Heart right ventricle (tissue), 16 donors: ENCODE data around the gene CACNB2. TPM values are rescaled to one million over a fixed set of nuclear protein-coding genes. Genes with fewer than 3 reads are reported as not detected.

Experiments
- ATAC-seq, 8 donors: fragments of 200-7000 bp; cut with Tn5 transposase; one replicate each; pipeline ENCODE4 v1.9.1; 2020; ENCODE audit warnings: mild to moderate bottlenecking in 8 of 8, moderate library complexity in 8 of 8, moderate number of reproducible peaks in 1 of 8
- DNase-seq, 2 donors: peaks; one replicate each; pipeline ENCODE4 v3.0.0-alpha.2; 2020
- H3K27ac ChIP-seq, 10 donors: fragments of 200-600 bp; sonication (generic) in 2 of 10; one replicate each; pipeline versions ENCODE4 v1.5.0 to v1.8.0; 2020 to 2022; ENCODE audit warnings: mild to moderate bottlenecking in 3 of 10
- H3K27me3 ChIP-seq, 7 donors: fragments of 200-600 bp; one replicate each; pipeline ENCODE4 v1.8.0; 2021 to 2022; ENCODE audit warnings: mild to moderate bottlenecking in 2 of 7
- H3K36me3 ChIP-seq, 9 donors: fragments of 200-600 bp; sonication (generic) in 1 of 9; one replicate each; pipeline versions ENCODE4 v1.5.0 to v1.8.0; 2020 to 2022; ENCODE audit warnings: mild to moderate bottlenecking in 2 of 9
- H3K4me1 ChIP-seq, 9 donors: fragments of 200-600 bp; sonication (generic) in 1 of 9; one replicate each; pipeline versions ENCODE4 v1.5.0 to v1.8.0; 2020 to 2022; ENCODE audit warnings: mild to moderate bottlenecking in 4 of 9
- H3K4me3 ChIP-seq, 10 donors: fragments of 200-600 bp; sonication (generic) in 2 of 10; one replicate each; pipeline versions ENCODE4 v1.5.0 to v1.8.0; 2020 to 2022; ENCODE audit warnings: mild to moderate bottlenecking in 7 of 10, moderate library complexity in 2 of 10
- H3K9me3 ChIP-seq, 11 donors: fragments of 200-600 bp in 10 of 11; sonication (generic) in 2 of 11; one replicate each; pipeline versions ENCODE4 v1.5.0 to v1.8.0; 2013 to 2022; ENCODE audit warnings: mild to moderate bottlenecking in 2 of 11, control low read depth in 1 of 11, moderate library complexity in 1 of 11
- CTCF ChIP-seq, 9 donors: fragments of 200-600 bp; sonication (generic) in 2 of 9; IDR thresholded peaks; one replicate each; pipeline versions ENCODE4 v1.5.0 to v1.8.0; 2021 to 2022; ENCODE audit warnings: antibody characterized with exemption in 9 of 9, mild to moderate bottlenecking in 5 of 9, moderate library complexity in 1 of 9
- WGBS, 2 donors: extraction: QIAGEN DNeasy Blood & Tissue Kit; methylation state at CpG; one replicate each; pipeline ENCODE4 v1.1.7; 2013; ENCODE audit warnings: inconsistent platforms in 1 of 2; 5-methylcytosine and 5-hydroxymethylcytosine counted together
- intact Hi-C, 10 donors: fragments of 100-400 bp; cut with DNase I; formaldehyde crosslinking; loops; one replicate each; pipeline versions ENCODE4 v1.11.1 to v1.14.2; 2022
- long read RNA-seq, 3 donors: library from polyadenylated mRNA; unstranded; transcript quantifications; one replicate each; pipeline ENCODE4 v2.0.0, GENCODE V29; 2020 to 2021
- polyA plus RNA-seq, 2 donors: library from polyadenylated mRNA; stranded (reverse); fragments of 200-250 nt; gene quantifications; one replicate each; pipeline ENCODE4 v1.2.3, GENCODE V29; 2013
- total RNA-seq, 10 donors: library from RNA; stranded (reverse); fragmentation: NEBNext Ultra II Directional in 3 of 10; extraction: Animal tissue kit (Norgen Biotek cat#: 25700) in 3 of 10; gene quantifications; one replicate each; pipeline versions ENCODE4 v1.2.1 to v1.2.4, GENCODE V29; 2021 to 2023
- donor health status: Arrhythmogenic right ventricular cardiomyopathy.
- donor health status: ischemic (EF 13 %, LVEDD 7.1; RV severe dilation, severe dysfunction).
- donor health status: healthy with polysubstance abuse.
- donor health status: DM: no; HTN: yes; CAD: no.
- donor health status: DM: no; HTN: no; CAD: no.
- donor health status: ischemic (EF 25% LVEDD 6.9; RV normal size, moderate dysfunction).
- donor health status: ischemic (EF 25% LVEDD 5.7; RV mildly dilated, moderate dysfunction).
- donor health status: healthy.
- donor health status: DM: yes; HTN: yes; CAD: no.
- donor health status: Ischemic cardiomyopathy.
- donor health status: ischemic (EF 35%, LVEDD 5.7; RV mildly dilated, moderate dysfunction).
- donor health status: nonischemic (EF 11% LVEDD 7.7; RV severe dilation, severe dysfunction).
- donor health status: DM: yes; HTN: yes; CAD: no.
- donor health status: PGD.
- donor health status: ischemic (EF 29% LVEDD 5.4; RV normal size, mild dysfunction).
- donor health status: nonischemic (EF 23%, LVEDD 6.1; RV moderate dilation, normal function).

The CACNB2 gene
- total RNA-seq (10 to 100 TPM; 22.3 to 71.1 (median 38.8) TPM), polyA plus RNA-seq (10 to 100 TPM in 1 of 2 donors, 1 to 10 TPM in 1; 8.9 to 16.8 TPM)
- long read RNA-seq, donor 1, transcript CACNB2-207 (13 exons, 3,448 nt), result major isoform, 11 of 64 reads
- long read RNA-seq, donor 1, partial matches to known transcripts, result 32 of 64 reads
- long read RNA-seq, donor 1, other reads (novel, unspliced or antisense), result 18 of 64 reads
- long read RNA-seq, donor 2, transcript CACNB2-211 (2 exons, 497 nt), result major isoform, 6 of 41 reads
- long read RNA-seq, donor 2, transcript CACNB2-207 (13 exons, 3,448 nt), result minor isoform, 5 of 41 reads
- long read RNA-seq, donor 2, partial matches to known transcripts, result 16 of 41 reads
- long read RNA-seq, donor 2, other reads (novel, unspliced or antisense), result 13 of 41 reads
- long read RNA-seq, donor 3, transcript CACNB2-207 (13 exons, 3,448 nt), result major isoform, 24 of 112 reads
- long read RNA-seq, donor 3, partial matches to known transcripts, result 42 of 112 reads
- long read RNA-seq, donor 3, other reads (novel, unspliced or antisense), result 46 of 112 reads

GRCh38 chr10:18140149-18140956 is at the start of gene CACNB2:
CACNB2 (plus strand) TSS chr10:18140424.
- no peaks in the 10 kb centered on the region for H3K9me3 ChIP-seq
- peak within 1 kb of the TSS; percentile 51 to 86 (median 82) for H3K27ac ChIP-seq
- intact Hi-C loops, result loop anchor here in 5 of 10 donors (5.0 to 10.0 kb wide), 6 partner anchors 42 to 228 kb away; no protein-coding TSS in a partner anchor
- DNase-seq (peak; percentile 68 to 74), ATAC-seq (peak; percentile 70 to 87 (median 78))
- TF ChIP-seq CTCF (IDR thresholded peaks at IDR 0.05), result peak in 4 of 9 donors; percentile 6 to 27 (median 16)
- 0 to 1% methylated on average over 65 to 98 of the region's 100 CpGs for WGBS, 2 donors
- H3K4me1 ChIP-seq, result peaks cover 0 to 27% (median 11%) of the 10 kb centered on the region in 9 donors
- peaks cover 0 to 44% (median 20%) of the 10 kb centered on the region in 7 donors for H3K27me3 ChIP-seq
- H3K36me3 ChIP-seq, result no peaks in the 10 kb centered on the region
- H3K4me3 ChIP-seq, result peak within 1 kb of the TSS; percentile 22 to 76 (median 61)

GRCh38 chr10:18094332-18094731 is 45.9 kb upstream of the CACNB2 start:
- Histone ChIP-seq H3K27ac (no peak overlapping the region), H3K27me3 (no peaks in the 10 kb centered on the region), H3K9me3 (no peaks in the 10 kb centered on the region), H3K4me1 (peaks cover 0 to 4% (median 0%) of the 10 kb centered on the region in 9 donors), H3K36me3 (no peaks in the 10 kb centered on the region), H3K4me3 (no peak overlapping the region)
- no peak for DNase-seq
- TF ChIP-seq CTCF (IDR thresholded peaks at IDR 0.05), result no peak
- intact Hi-C loops, result loop anchor here in 1 of 10 donors (10.0 kb wide), 1 partner anchor 160 kb away; no protein-coding TSS in a partner anchor
- 83 to 92% methylated on average over 4 of the region's 4 CpGs for WGBS, 2 donors
- no peak for ATAC-seq

GRCh38 chr10:18094793-18095192 is 45.4 kb upstream of the CACNB2 start:
- WGBS, 2 donors, result 81 to 86% methylated on average over 2 of the region's 2 CpGs
- Histone ChIP-seq H3K36me3 (no peaks in the 10 kb centered on the region), H3K27me3 (no peaks in the 10 kb centered on the region), H3K4me1 (peaks cover 0 to 4% (median 0%) of the 10 kb centered on the region in 9 donors), H3K27ac (no peak overlapping the region), H3K9me3 (no peaks in the 10 kb centered on the region), H3K4me3 (no peak overlapping the region)
- DNase-seq (no peak), ATAC-seq (no peak)
- no peak for TF ChIP-seq CTCF (IDR thresholded peaks at IDR 0.05)
- intact Hi-C loops, result loop anchor here in 1 of 10 donors (10.0 kb wide), 1 partner anchor 160 kb away; no protein-coding TSS in a partner anchor

GRCh38 chr10:18097524-18097923 is 42.7 kb upstream of the CACNB2 start:
- 79 to 93% methylated on average over 2 of the region's 2 CpGs for WGBS, 2 donors
- H3K27me3 ChIP-seq, result no peaks in the 10 kb centered on the region
- ATAC-seq (no peak), DNase-seq (no peak)
- no peak for TF ChIP-seq CTCF (IDR thresholded peaks at IDR 0.05)
- H3K4me1 ChIP-seq, result peaks cover 0 to 4% (median 0%) of the 10 kb centered on the region in 9 donors
- intact Hi-C loops, result loop anchor here in 1 of 10 donors (10.0 kb wide), 1 partner anchor 163 kb away; no protein-coding TSS in a partner anchor
- no peaks in the 10 kb centered on the region for H3K36me3 ChIP-seq
- no peak overlapping the region for H3K27ac ChIP-seq
- H3K9me3 ChIP-seq, result peaks cover 0 to 6% (median 0%) of the 10 kb centered on the region in 11 donors
- no peak overlapping the region for H3K4me3 ChIP-seq
